Globus pallidus (tissue), 1 donor: ENCODE data around the gene ARL8B.
"Not testable (repeated sequence)": the region's sequence is repeated elsewhere in the genome, so short reads cannot be mapped to it uniquely, and the experiment has no call there.

ENCODE experiments used
- DNase-seq: peaks from one replicate; pipeline ENCODE4 v3.0.0-alpha.2; 2015; ENCODE audit warnings: low spot score

Gene ARL8B

DNA sequence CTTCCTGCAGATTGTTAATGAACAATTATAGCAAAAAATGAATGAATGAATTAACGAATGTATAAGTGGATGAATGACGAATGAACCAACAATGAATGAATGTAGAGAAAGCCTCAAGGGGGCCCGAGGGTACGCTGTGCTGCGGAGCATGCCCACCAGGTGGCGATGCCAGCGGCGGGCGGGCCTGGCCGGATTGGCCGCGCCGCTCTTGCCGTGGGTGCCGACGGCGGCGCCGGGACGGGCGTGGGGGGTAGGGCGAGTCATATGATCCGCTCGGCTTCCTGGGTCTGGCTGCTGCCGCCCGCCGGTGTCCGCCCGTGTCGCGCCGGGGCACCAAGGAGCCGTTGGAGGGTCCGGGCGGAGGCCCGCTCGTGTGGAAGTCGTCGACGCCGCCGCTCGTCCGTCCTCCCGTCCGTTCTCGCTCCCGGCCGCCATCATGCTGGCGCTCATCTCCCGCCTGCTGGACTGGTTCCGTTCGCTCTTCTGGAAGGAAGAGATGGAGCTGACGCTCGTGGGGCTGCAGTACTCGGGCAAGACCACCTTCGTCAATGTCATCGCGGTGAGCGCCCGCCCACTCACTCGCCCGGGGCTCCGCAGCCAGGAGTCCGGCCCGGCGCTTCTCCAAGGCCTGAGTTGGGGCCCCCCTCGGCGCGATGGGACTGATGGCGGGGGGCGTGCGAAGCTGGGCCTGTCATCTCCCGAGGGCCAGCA, at the start of gene ARL8B:
Gene ARL8B (plus strand): TSS at position 263 of the 711 bp plus-strand sequence. CDS start 174 bp downstream, at position 437.
- DNase-seq: peak; percentile 82

DNA sequence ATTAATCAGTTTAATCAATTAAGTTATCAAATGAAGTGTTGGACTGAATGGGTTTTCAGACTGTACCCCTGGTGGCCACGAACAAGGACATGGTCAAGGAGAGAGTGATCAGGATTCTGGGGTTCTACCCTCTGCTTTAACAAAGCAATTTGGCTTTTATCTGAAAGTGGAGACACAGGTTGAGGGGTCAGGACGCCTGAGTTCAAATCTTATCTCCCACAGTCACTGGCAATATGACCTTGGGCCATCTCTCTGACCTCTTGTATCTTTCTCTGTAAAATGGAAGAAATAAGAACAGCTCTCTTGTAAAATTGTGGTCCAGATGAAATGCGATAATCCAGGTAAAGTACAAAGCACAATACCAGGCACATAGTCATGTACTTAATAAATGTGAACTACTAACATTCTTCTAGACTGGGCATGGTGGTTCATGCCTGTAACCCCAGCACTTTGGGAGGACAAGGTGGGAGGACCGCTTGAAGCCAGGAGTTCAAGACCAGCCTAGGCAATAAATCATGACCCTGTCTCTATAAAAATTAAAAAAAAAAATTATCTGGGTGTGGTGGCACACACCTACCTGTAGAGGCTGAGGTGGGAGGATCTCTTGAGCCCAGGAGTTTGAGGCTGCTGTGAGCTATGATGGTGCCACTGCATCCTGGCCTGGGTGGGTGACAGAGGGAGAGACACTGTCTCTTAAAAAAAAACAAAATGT, 48.6 kb upstream of the ARL8B start:
- DNase-seq: no peak

- no peak for DNase-seq
Measured at GRCh38 chr3:5078151-5078550, 43.9 kb upstream of the ARL8B start.

GRCh38 chr3:5079761-5080160, 42.3 kb upstream of the ARL8B start:
- DNase-seq: no peak

DNA sequence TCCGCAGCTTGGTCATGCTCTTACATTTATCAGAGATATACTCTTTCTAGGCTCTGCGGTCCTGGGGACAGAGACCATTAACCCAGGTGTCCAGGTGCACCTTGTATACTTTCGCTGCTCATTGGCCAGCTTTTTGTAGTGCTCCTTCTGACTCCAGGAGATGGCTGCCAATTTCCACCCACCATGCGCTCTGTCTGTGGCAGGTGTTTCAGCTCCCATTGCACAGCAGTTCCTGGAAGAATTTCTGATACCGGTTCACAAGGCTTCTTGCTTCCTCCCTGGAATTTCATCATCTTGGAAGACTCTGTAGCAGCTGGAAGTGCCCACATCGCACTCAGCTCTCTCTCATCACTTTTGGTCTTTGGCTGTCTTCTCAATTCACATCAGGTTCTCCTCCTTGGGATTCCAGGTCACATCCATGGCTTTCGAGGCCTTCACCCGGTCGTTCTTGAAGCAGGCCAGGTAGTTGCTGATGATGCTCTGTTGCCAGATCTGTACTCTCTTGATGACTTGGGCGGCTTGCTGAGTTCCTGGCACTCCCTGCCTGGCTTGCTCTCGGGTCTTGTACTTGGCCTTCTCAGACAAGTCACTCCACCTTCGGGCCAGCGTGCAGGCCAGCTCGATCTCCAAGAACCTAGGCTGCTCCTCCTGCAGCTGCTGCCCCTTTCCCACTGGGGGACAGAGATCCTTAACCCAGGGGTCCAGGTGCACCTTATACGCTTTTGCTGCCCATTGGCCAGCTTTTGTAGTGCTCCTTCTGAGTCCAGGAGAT, 41.1 kb upstream of the ARL8B start:
- DNase-seq: no peak

DNA sequence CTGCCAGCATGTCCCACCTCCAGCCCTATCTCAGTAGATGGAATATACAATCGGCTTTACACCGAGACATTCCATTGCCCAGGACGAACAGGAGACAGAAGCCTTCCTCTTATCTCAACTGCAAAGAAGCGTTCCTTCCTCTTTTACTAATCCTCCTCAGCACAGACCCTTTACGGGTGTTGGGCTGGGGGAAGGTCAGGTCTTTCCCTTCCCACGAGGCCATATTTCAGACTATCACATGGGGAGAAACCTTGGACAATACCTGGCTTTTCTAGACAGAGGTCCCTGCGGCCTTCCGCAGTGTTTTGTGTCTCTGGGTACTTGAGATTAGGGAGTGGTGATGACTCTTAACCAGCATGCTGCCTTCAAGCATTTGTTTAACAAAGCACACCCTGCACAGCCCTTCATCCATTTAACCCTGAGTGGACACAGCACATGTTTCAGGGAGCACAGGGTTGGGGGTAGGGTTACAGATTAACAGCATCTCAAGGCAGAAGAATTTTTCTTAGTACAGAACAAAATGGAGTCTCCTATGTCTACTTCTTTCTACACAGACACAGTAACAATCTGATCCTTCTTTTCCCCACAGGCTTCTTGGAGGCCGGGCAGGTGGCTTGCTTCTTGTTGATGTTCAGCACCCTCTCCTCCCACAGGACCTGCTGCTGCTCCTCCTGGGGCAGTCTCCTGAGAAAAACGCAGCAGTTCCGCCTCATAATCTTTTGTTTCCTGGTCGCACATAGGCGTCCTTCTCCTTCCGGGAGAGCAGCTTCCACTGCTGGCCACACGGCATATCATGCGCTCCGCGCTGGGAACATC, 39.9 kb upstream of the ARL8B start:
- DNase-seq: not testable (repeated sequence)

DNA sequence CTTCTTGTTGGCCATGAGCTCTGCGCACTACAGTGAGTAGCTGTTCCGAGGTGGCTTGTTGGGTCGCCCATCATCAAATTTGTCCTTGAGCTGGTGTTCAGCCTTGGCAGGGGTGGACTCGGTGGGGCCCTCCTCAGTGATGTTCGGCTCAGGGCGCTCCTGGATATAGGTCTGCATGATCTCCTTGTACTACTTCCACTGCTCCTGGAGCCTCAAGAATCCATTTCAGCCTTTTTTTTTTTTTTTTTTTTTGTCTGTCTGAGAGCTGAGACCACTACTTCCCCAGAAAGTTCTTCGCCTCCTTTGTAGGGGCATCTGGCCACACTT, 39.3 kb upstream of the ARL8B start:
- DNase-seq: no peak

- no peak for DNase-seq
Measured at GRCh38 chr3:5084224-5084623, 37.9 kb upstream of the ARL8B start.

DNA sequence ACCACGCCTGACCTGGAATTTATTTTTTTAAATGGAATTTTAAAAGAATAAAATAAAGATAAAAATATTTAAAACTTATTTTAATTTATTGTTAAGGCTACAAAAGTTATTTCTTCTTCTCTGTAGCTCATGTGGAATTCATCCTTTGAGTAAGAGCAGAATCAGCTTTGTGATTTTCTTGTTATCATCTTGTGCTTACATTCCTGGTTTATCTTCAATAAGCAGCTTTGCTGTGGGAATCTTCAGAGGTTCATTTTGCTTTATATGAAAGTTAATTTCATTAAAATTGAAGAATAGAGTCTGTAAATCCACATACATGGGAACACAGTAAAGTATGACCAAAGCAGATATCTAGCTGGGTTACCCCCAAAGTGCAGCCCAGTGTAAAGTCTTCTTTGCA, 35.4 kb upstream of the ARL8B start:
- DNase-seq: no peak

DNA sequence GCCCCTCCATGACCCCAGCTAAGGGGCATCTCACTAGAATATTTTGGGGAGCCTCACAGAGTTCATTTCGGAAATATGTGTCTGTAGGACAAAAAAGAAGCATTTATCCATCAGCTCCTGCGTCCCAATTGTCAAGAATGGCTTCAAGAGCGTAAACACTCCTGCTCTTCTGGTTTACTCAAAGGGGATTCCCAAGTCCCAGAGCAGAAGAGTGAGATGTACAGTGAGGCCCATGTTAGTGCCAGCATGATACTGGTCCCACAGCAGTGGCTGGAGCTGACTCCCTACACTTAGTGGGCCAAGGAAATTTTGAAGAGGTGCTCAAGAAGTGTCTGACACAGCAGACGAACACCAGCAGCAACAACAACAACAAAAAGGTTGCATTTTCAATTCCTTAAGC, 34.9 kb upstream of the ARL8B start:
- no peak for DNase-seq

GRCh38 chr3:5090197-5090596, 31.9 kb upstream of the ARL8B start:
- no peak for DNase-seq

DNA sequence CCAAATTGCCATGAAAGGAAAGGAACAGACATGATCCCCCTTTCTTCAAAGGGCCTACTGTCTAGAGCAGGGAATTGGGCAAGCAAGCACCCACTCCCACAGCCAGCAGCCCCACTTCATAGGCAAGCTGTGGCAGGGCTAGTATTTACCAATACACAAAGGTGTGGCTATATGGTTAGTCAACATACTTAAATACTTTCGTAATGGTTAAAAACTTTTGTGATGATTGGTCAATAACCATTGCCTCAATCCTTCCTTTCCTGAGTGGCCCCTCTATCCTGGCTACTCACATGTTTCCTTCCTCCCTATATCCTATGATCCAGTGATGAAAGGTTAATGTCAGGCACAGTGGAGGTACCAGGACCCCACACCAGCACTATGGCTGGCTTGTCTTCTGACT, 30.1 kb upstream of the ARL8B start:
- no peak for DNase-seq

DNA sequence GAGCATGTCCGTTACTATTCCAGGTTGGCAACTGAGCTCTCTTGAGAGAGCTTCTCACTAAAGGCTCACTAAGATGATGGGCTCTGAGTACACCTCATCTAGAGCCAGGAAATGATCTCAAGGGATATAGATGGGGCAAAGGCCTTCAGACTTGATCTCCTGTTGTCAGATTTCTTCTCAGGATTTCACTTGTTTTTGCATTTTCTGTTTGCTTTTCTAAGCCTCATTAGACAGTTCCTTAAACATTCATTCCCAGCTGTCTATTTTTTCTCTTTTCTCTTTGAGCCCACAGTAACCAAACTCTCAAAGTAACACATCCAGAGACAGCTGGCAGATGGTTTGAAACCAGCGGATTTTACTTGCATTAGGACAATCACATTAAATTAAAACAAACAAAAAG, 28.4 kb upstream of the ARL8B start:
- DNase-seq: no peak

DNA sequence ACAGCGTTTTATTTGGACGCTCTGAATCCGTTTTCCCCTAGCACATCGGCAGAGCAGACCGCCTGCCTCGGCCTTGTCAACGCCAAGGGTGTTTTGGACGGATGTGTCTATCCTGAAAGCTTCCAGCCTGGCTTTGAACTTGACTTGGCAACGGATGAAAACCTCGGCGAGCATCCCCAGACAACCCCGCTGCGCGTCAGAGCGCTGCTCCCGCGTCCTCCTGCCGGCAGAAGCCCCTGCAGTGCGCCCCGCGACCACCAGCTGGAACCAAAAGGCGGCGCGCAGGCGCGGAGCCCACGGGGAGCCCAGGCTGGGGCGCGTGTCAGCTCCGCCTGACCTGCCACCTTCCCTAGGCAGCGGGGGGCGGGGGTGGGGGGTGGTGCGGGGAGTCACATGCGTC, 26.2 kb upstream of the ARL8B start:
- DNase-seq: peak; percentile 11

GRCh38 chr3:5096336-5097008, 25.6 kb upstream of the ARL8B start:
- DNase-seq: no peak

- no peak for DNase-seq
Measured at GRCh38 chr3:5098346-5098745, 23.7 kb upstream of the ARL8B start.

GRCh38 chr3:5102532-5102931, 19.6 kb upstream of the ARL8B start:
- DNase-seq: no peak

- DNase-seq: no peak
Measured at GRCh38 chr3:5103743-5104142, 18.3 kb upstream of the ARL8B start.

DNA sequence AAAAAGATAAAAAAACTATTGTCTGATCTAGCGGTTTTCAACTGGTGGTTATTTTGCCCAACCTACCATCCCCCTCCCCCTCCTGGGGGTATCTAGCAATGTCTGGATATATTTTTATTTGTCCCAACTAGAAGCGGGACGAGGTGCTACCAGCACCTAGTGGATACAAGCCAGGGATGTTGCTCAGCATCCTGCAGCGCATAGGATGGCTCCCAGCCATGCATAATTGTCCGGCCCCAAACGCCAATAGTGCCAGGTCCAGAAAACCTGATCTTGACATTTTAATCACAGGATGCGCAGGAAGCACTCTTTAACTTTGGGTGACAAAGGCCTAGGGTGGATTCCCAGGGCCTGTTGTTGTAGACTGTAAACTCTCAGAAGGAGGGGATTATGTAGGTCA, 17.0 kb upstream of the ARL8B start:
- DNase-seq: no peak

GRCh38 chr3:5106371-5106770, 15.7 kb upstream of the ARL8B start:
- DNase-seq: not testable (repeated sequence)

DNA sequence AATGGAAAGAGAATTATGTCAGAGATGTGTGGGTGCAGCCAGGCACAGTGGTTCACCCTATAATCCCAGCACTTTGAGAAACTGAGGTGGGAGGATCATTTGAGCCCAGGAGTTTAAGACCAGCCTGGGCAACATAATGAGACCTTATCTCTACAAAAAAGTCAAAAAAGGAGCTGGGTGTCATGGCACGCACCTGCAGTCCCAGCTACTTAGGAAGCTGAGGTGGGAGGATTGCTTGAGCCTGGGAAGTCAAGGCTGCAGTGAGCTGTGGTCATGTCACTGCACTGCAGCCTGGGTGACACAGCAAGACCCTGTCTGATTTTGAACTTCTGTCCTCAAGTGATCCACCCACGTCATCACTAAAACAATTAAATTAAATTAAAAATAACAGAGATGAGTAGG, 15.2 kb upstream of the ARL8B start:
- DNase-seq: not testable (repeated sequence)

DNA sequence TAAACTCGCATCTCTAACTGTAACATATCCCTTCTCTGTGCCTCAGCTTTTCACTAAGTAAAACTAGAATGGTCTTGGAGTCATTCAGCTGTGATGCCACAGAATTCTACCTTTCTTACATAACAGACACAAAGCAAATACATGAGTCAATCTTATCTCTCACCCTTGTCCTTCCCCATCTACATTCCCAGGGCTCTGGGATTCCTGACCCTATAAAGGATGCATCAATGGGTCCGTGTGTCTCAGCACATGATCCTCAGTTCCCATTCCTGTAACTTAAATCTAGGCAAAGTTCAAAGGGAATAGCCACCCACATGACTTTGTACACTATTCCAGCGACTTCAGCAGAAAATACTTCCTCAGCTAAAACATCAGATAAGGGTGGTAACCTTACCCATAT, 11.8 kb upstream of the ARL8B start:
- DNase-seq: no peak
